A549 (cell line): ENCODE results near the gene CCDC60.

Source experiments
- CTCF ChIP-seq: fragments of >200 bp; sonication (Bioruptor Twin); formaldehyde crosslinking; IDR thresholded peaks from 3 replicates; pipeline ENCODE4 v1.5.1; 2016
- ELK1 ChIP-seq: fragments of 150-350 bp; IDR thresholded peaks from 2 replicates; pipeline ENCODE4 v1.6.1; 2014; ENCODE audit warnings: low read depth, mild to moderate bottlenecking, low read length
- ESRRA ChIP-seq: fragments of 150-350 bp; IDR thresholded peaks from 2 replicates; pipeline ENCODE4 v1.6.1; 2014; ENCODE audit warnings: mild to moderate bottlenecking, low read length, borderline replicate concordance
- FOSL2 ChIP-seq, 2 experiments: fragments of 450-650 bp in 1 of 2; fragments of >200 bp in 1 of 2; sonication (Bioruptor Twin) in 1 of 2; formaldehyde crosslinking; IDR thresholded peaks; 2 replicates each; pipeline versions ENCODE4 v1.5.0 to v1.6.1; 2016 to 2020; ENCODE audit warnings: mild to moderate bottlenecking in 1 of 2, moderate library complexity in 1 of 2
- MAX ChIP-seq: IDR thresholded peaks from 2 replicates; pipeline ENCODE4 v1.6.1; 2012
- MYC ChIP-seq: IDR thresholded peaks from 2 replicates; pipeline ENCODE4 v1.6.1; 2012; ENCODE audit warnings: mild to moderate bottlenecking, inconsistent platforms, low read length, improper control_type of control experiment, borderline replicate concordance
- NFE2L2 ChIP-seq: fragments of 150-350 bp; conservative IDR thresholded peaks from 2 replicates; pipeline ENCODE4 v1.6.1; 2014; ENCODE audit warnings: low read length
- NR3C1 ChIP-seq: fragments of >200 bp; sonication (Bioruptor Twin); formaldehyde crosslinking; IDR thresholded peaks from 3 replicates; pipeline ENCODE4 v1.6.1; 2017
- POLR2A ChIP-seq: IDR thresholded peaks from 2 replicates; pipeline ENCODE4 v1.6.1; 2012; ENCODE audit warnings: mild to moderate bottlenecking, low read length
- RCOR1 ChIP-seq: fragments of 150-350 bp; IDR thresholded peaks from 2 replicates; pipeline ENCODE4 v1.6.1; 2014; ENCODE audit warnings: antibody characterized with exemption, low read length, low read depth
- REST ChIP-seq: fragments of 200-600 bp; sonication (generic); IDR thresholded peaks from 2 replicates; pipeline ENCODE4 v1.6.1; 2016; ENCODE audit warnings: antibody characterized with exemption, mild to moderate bottlenecking, moderate library complexity
- SMC3 ChIP-seq: fragments of >200 bp; sonication (Bioruptor Twin); formaldehyde crosslinking; IDR thresholded peaks from 3 replicates; pipeline ENCODE4 v1.6.1; 2018; ENCODE audit warnings: inconsistent platforms

GRCh38 chr12:119292893-119293630 is 41.5 kb upstream of the CCDC60 start:
- TF ChIP-seq CTCF: no peak
- no peak for TF ChIP-seq SMC3
- TF ChIP-seq MYC: no peak
- no peak for TF ChIP-seq POLR2A
- no peak for TF ChIP-seq NR3C1
- TF ChIP-seq ESRRA: no peak
- no peak for TF ChIP-seq ELK1
- no peak for TF ChIP-seq REST
- no peak for TF ChIP-seq FOSL2 (IDR thresholded peaks at IDR 0.05)
- TF ChIP-seq FOSL2 (CRISPR knock-in tag; IDR thresholded peaks at IDR 0.05): no peak
- no peak for TF ChIP-seq NFE2L2
- no peak for TF ChIP-seq RCOR1
- no peak for TF ChIP-seq MAX
